GM12874 (cell line): ENCODE results near the gene EFEMP1.

Experiments
- CTCF ChIP-seq: IDR thresholded peaks from 2 replicates; pipeline ENCODE4 v1.5.1; 2011; ENCODE audit warnings: low read depth, mild to moderate bottlenecking, control low read depth, low read length, moderate library complexity; ENCODE audit not compliant: insufficient read depth

Gene EFEMP1

GRCh38 chr2:55885944-55886281, 37.7 kb downstream of the EFEMP1 start:
- TF ChIP-seq CTCF, result no peak

GRCh38 chr2:55885127-55885943, 38.2 kb downstream of the EFEMP1 start:
- no peak for TF ChIP-seq CTCF

GRCh38 chr2:55883829-55884228, 39.8 kb downstream of the EFEMP1 start:
- no peak for TF ChIP-seq CTCF

- TF ChIP-seq CTCF, result no peak
Measured at GRCh38 chr2:55883357-55883756, 40.2 kb downstream of the EFEMP1 start.

- no peak for TF ChIP-seq CTCF
Measured at GRCh38 chr2:55882954-55883353, 40.6 kb downstream of the EFEMP1 start.

GRCh38 chr2:55880416-55881143, 43.0 kb downstream of the EFEMP1 start:
- TF ChIP-seq CTCF, result no peak

GRCh38 chr2:55879976-55880375, 43.6 kb downstream of the EFEMP1 start:
- TF ChIP-seq CTCF, result no peak
